NOMO-1 (cell line): ENCODE results near the gene ARNT2.

Experiments
- DNase-seq, 2 experiments: peaks; one replicate each; lab custom pipeline; 2025; ENCODE audit not compliant: unreplicated experiment in 2 of 2; lab: John Stamatoyannopoulos, UW

Gene ARNT2

GRCh38 chr15:80587816-80588456 lies 183.8 kb downstream of the ARNT2 start:
- no peak for DNase-seq

- no peak for DNase-seq
These were observed 184.6 kb downstream of the ARNT2 start for GRCh38 chr15:80588801-80589200.

- no peak for DNase-seq
These were observed 186.7 kb downstream of the ARNT2 start for GRCh38 chr15:80590761-80591355.

GRCh38 chr15:80591471-80591870 lies 187.3 kb downstream of the ARNT2 start:
- no peak for DNase-seq

GRCh38 chr15:80591938-80592825 lies 188.0 kb downstream of the ARNT2 start:
- no peak for DNase-seq

- no peak for DNase-seq
These were observed 189.4 kb downstream of the ARNT2 start for GRCh38 chr15:80593486-80594030.

GRCh38 chr15:80594091-80594889 lies 190.1 kb downstream of the ARNT2 start:
- DNase-seq = no peak

- no peak for DNase-seq
These were observed 191.2 kb downstream of the ARNT2 start for GRCh38 chr15:80595396-80595795.

- DNase-seq = no peak
These were observed 192.4 kb downstream of the ARNT2 start for GRCh38 chr15:80596521-80596976.

GRCh38 chr15:80597076-80597475 lies 192.9 kb downstream of the ARNT2 start:
- no peak for DNase-seq

- DNase-seq = no peak
These were observed 195.2 kb downstream of the ARNT2 start for GRCh38 chr15:80599359-80599758.

- no peak for DNase-seq
These were observed 196.4 kb downstream of the ARNT2 start for GRCh38 chr15:80600626-80601025.

GRCh38 chr15:80601256-80601655 lies 197.1 kb downstream of the ARNT2 start:
- no peak for DNase-seq

- DNase-seq = no peak
These were observed 200.7 kb downstream of the ARNT2 start for GRCh38 chr15:80604583-80605575.

- no peak for DNase-seq
These were observed 201.5 kb downstream of the ARNT2 start for GRCh38 chr15:80605591-80606150.

GRCh38 chr15:80606511-80607071 lies 202.4 kb downstream of the ARNT2 start:
- DNase-seq = no peak

GRCh38 chr15:80607287-80607980 lies 203.3 kb downstream of the ARNT2 start:
- no peak for DNase-seq

GRCh38 chr15:80608688-80609087 lies 204.5 kb downstream of the ARNT2 start:
- no peak for DNase-seq
